HG03439 (cell line): ENCODE measurements around the gene SLC19A1.
"Not testable (repeated sequence)": the region's sequence is repeated elsewhere in the genome, so short reads cannot be mapped to it uniquely, and the experiment has no call there.

Experiments
- ATAC-seq: cut with Tn5 transposase; IDR thresholded peaks from one replicate; pipeline ENCODE4 v1.9.1; 2021; ENCODE audit warnings: mild to moderate bottlenecking, moderate library complexity; ENCODE audit not compliant: unreplicated experiment

Gene SLC19A1

GRCh38 chr21:45576838-45577737 is 34.8 kb upstream of the SLC19A1 start:
- no peak for ATAC-seq

GRCh38 chr21:45575993-45576837 is 34.0 kb upstream of the SLC19A1 start:
- ATAC-seq, result no peak

- no peak for ATAC-seq
These were observed 33.2 kb upstream of the SLC19A1 start for GRCh38 chr21:45575304-45575992.

- ATAC-seq, result no peak
These were observed 32.5 kb upstream of the SLC19A1 start for GRCh38 chr21:45574691-45575090.

- no peak for ATAC-seq
These were observed 31.9 kb upstream of the SLC19A1 start for GRCh38 chr21:45574081-45574501.

- ATAC-seq, result no peak
These were observed 31.3 kb upstream of the SLC19A1 start for GRCh38 chr21:45573452-45574035.

- ATAC-seq, result no peak
These were observed 30.7 kb upstream of the SLC19A1 start for GRCh38 chr21:45572783-45573451.

- ATAC-seq, result no peak
These were observed 30.0 kb upstream of the SLC19A1 start for GRCh38 chr21:45572231-45572630.

GRCh38 chr21:45571641-45572040 is 29.4 kb upstream of the SLC19A1 start:
- ATAC-seq, result no peak

GRCh38 chr21:45570826-45571601 is 28.8 kb upstream of the SLC19A1 start:
- no peak for ATAC-seq

GRCh38 chr21:45570071-45570470 is 27.8 kb upstream of the SLC19A1 start:
- no peak for ATAC-seq

- ATAC-seq, result no peak
These were observed 26.1 kb upstream of the SLC19A1 start for GRCh38 chr21:45568383-45568782.

GRCh38 chr21:45564137-45564536 is 21.9 kb upstream of the SLC19A1 start:
- ATAC-seq, result not testable (repeated sequence)

GRCh38 chr21:45562965-45563364 is 20.7 kb upstream of the SLC19A1 start:
- ATAC-seq, result no peak

GRCh38 chr21:45562402-45562801 is 20.2 kb upstream of the SLC19A1 start:
- no peak for ATAC-seq

- not testable (repeated sequence) for ATAC-seq
These were observed 19.0 kb upstream of the SLC19A1 start for GRCh38 chr21:45561241-45561640.

GRCh38 chr21:45560106-45561021 is 18.1 kb upstream of the SLC19A1 start:
- no peak for ATAC-seq
